Left cardiac atrium (tissue), 4 donors: ENCODE measurements around the gene SCAP. TPM values are rescaled to one million over a fixed set of nuclear protein-coding genes. Genes with fewer than 3 reads are reported as not detected.

ENCODE experiments used
- ATAC-seq, 2 donors: fragments of 200-7000 bp; cut with Tn5 transposase; one replicate each; pipeline ENCODE4 v1.9.1; 2020; ENCODE audit warnings: mild to moderate bottlenecking in 2 of 2, moderate library complexity in 2 of 2
- DNase-seq: peaks from one replicate; pipeline ENCODE4 v3.0.0-alpha.2; 2020
- intact Hi-C, 2 donors: fragments of 100-400 bp; cut with DNase I; formaldehyde crosslinking; loops; one replicate each; pipeline versions ENCODE4 v1.14.1 to v1.15.1; 2022 to 2023
- total RNA-seq, 2 donors: library from RNA; stranded (reverse); fragmentation: NEBNext Ultra II Directional; extraction: Animal tissue kit (Norgen Biotek cat#: 25700); gene quantifications; one replicate each; pipeline ENCODE4 v1.2.1, GENCODE V29; 2021
- donor health status: DM: no; HTN: yes; CAD: no.
- donor health status: DM: no; HTN: yes; CAD: no; lungs with severe emphysema.
- donor health status: DM: yes; HTN: yes; CAD: no.
- donor health status: Dilated cardiomyopathy.

Gene SCAP
- total RNA-seq, 2 donors from 2014 or later: 41.5 to 49.1 TPM

DNA sequence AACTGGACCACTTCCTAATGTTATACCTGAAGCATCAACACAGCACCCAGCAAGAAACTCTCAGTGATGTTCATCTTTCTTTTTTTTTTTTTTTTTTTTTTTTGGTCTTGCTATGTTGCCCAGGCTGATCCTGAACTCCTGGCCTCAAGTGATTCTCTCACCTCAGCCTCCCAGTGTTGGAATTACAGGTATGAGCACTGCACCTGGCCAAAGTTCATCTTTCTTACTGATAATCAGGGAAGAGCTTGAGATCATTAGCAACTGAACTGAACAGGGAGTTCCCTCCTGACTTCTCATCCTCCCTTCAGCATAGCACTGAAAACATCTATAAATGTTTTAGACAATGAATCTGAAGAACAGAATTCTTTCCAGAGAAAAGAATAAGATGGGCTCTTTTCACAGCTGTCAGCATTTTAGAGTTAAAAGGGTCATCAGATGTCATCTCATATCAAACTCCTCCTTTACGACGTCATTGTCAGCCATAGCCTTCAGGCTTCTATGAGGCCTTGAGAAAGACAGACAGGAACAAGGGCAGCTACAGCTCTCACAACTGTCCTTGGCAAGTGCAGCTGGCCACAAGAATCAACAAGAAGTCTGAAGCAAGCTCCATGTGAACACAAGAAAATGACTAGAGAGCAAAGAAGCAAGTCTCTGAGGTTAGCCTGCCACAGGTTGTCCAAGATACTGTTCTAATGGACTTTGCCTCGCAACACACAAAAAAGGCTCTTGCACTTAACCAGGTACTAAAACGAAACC lies 33.8 kb downstream of the SCAP start:
- DNase-seq: no peak
- no peak for ATAC-seq
- intact Hi-C loops: no loop called here

DNA sequence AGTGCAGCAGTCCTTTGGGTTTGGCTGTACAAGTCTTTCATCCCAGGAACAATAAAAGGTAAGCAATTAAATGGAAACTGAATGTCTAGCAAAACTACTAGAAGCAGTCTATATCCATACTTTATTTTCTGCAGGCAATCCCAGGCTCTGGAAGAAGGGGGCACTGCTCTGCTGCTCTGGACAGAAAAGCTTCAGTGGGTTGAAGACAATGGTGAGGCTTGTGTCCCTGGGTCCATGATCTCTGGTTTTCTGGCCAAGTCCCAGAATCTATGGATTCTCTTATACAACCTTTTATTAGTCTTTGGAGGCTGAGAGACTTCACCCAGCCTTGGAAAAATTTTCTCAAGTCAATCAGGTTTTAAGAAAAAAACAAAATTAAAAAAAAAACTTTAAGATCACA lies 35.6 kb downstream of the SCAP start:
- intact Hi-C loops: no loop called here
- ATAC-seq: no peak
- no peak for DNase-seq

DNA sequence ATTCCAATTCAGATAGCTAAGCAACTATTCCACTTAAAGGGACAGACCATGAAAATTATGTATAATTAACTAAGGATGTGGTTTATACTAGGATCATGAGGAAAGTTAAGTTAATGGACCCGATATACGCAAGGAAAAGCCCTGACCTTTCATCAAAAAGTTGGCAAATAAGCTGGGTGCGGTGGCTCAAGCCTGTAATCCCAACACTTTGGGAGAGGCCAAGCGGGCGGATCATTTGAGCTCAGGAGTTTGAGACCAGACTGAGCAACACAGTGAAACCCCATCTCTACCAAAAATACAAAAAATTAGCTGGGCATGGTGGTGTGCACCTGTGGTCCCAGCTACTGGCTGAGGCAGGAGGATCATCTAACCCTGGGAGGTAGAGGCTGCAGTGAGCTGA lies 39.6 kb downstream of the SCAP start:
- ATAC-seq (no peak), DNase-seq (no peak)
- intact Hi-C loops: no loop called here

DNA sequence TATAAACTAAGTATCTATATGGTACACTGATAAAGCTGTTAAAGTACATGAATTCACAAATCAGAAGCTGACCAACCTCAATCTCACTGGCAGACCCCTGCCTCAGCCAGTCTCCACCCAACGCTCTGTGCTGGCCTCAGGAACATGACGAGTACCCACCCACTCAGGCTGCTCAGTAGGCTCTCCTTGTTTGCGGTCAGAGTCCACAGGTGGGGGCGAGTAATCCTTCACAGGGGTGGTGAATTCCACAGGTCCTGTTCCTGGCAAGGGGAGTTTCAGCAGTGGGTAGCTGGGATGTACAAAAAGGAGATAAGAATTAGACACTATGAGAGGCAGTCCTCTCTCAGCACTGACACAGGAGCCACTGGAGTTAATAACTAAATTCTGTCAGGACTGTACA lies 40.9 kb downstream of the SCAP start:
- no peak for ATAC-seq
- DNase-seq: no peak
- intact Hi-C loops: no loop called here

DNA sequence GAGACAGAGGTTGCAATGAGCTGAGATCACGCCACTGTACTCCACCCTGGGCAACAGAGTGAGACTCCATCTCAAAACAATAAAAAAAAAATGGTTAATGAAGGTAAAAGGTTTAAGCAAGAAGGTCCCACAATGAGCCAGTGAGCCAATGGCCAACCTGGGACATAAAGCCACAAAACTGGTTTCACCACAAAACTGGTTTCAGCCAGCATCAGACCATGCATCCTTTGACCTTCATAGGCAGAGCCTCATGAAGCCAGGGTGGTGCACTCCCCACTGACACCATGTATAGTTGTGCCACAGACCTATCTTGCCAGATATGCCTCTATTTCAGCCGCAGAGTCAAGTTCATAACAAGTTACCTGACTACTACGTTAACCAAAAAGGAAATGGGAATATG lies 41.9 kb downstream of the SCAP start:
- ATAC-seq: no peak
- no peak for DNase-seq
- intact Hi-C loops: no loop called here

DNA sequence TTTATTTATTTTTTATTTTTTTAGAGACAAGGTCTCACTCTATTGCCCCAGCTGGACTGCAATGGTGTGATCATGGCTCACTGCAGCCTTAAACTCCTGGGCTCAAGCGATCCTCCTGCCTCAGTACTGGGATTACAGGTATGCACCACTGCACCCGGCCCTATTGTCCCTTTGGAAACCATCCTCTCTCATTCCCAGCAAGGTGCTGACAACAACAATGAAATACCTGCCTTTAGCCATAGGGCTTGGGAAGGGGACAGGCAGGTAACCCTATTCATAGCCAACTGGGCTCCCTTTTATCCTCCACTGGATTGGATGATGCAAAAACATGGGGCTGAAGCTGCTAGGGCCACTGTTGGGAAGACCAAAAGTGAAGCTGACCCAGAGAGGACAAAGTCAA lies 43.1 kb downstream of the SCAP start:
- no peak for DNase-seq
- intact Hi-C loops: no loop called here
- no peak for ATAC-seq

DNA sequence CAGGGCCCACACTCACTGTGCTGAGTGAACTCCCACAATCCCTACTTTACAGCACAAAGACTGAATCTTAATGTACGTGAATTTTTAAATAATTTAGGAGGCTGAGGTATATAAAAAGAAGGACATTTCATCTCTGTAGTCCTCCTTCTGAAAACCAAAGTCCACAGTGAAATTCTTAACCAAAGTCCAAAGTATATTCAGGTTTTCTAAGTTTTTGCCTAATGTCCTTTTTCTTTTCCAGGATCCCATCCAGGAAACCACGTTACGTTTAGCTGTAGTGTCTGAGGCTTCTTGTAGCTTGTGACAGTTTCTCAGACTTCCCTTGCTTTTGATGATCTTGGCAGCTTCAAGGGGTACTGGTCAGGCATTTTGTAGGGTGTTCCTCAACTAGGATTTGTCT lies 44.5 kb downstream of the SCAP start:
- intact Hi-C loops: no loop called here
- no peak for ATAC-seq
- DNase-seq: no peak

DNA sequence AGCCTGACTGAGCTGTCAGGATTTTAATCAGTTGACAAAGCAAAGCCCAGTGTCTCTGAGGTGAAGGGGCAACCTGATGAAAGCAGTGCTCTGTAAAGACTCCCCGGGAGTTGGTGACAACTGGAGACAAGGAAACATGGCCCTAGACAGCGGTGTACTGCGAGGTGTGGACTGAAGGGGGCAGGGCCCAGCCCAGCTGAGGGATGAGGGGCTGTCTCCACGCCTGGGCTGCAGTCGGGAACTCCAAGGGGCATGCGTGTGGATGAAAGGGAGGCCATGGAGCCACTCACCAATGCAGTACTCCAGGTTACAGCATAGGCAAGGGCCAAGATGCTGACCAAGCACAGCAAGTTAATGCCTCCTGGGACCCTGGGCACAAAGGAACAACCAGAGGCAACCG lies 45.1 kb downstream of the SCAP start:
- intact Hi-C loops: no loop called here
- ATAC-seq (no peak), DNase-seq (no peak)

DNA sequence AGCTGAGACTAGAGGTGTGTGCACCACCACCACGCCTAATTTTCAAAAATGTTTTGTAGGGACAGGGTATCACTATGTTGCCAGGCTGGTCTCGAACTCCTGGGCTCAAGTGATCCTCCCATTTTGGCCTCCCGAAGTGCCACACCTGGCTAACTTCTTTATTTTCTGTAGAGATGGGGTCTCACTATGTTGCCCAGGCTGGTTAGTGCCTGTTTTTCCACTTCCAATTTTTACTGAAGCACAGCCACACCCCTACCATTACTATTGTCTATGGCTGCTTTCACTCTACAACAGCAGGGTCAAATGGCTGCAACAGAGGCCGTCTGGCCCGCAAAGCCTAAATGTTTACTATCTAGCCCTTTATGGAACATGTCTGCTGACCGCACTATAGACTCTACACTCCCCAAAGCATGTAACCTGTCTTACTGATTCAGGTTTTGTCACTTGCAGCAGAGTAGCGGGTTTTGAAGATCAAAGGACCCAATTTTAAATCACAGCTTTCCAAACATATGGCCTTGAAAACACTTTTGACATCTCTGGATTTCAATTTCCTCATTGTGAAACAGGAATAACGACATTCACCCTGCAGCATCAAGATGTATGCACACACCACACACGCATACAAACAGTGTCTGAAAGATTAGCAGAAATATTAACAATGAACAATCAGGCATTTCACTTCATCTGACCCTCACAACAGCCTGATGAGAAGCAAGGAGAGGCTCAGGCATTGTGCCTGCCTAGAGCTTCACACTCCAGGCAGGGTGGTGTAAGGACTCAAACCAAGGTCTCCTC lies 46.1 kb downstream of the SCAP start:
- ATAC-seq: no peak
- no peak for DNase-seq
- intact Hi-C loops: no loop called here

DNA sequence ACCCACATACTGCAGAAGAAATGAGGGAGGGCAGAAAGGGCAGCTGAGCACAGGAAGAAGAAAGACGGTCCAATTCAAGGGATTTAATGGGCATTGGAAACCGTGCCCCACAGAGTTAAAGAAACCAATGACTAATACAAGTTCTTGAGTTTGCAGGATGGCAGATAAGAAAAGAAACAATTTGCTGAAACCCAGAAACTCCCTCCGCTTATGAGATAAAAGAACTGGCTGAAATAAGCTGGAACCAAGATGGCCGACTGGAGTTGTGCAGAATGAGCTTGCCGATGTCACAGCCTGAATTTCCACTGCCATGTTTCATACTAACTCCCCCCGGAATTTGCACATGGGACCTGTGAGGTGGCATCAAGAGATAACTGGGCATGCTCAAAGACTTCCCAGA lies 47.1 kb downstream of the SCAP start:
- no peak for DNase-seq
- intact Hi-C loops: no loop called here
- ATAC-seq: no peak

DNA sequence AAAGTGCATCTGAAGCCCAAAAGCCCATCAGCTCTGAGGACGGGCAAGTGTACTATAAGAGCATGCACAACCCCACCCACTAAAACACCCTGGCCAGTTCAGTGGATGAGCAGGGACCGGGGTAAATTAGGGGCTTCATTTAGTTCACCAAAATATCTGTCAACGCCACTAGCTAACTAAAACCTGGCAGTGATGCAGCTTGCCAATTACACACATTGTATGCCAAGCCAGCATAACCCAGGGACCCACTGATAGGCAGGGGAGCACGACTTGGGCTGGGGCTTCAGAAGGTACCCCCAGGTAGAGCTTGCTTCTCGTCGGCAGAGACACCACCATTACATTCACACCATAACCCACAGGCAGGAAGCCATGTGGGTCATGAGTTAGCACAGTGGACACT lies 47.9 kb downstream of the SCAP start:
- no peak for ATAC-seq
- intact Hi-C loops: no loop called here

DNA sequence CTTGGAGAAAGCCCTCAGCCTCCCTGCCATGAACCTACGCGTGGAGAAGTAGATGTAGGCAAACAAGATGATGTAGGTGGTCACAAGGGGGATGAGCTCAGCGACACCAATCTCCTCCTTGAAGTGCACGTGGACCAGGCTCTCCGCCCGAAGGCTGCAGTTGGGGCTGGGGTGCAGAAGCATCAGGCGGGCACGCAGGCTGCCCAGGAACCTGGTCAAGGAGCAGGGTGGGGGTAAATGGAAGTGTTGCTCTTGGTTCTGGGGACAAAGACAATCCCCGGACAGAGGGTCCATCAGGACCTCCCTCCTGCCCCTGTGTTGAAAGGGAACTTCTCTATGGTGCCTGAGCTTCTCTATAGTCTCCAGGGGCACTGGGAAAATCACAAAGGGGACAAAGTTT lies 49.8 kb downstream of the SCAP start:
- intact Hi-C loops: no loop called here
- DNase-seq (no peak), ATAC-seq (no peak)

More for the DNA sequence above, 47.9 kb downstream of the SCAP start:
- no peak for DNase-seq

DNA sequence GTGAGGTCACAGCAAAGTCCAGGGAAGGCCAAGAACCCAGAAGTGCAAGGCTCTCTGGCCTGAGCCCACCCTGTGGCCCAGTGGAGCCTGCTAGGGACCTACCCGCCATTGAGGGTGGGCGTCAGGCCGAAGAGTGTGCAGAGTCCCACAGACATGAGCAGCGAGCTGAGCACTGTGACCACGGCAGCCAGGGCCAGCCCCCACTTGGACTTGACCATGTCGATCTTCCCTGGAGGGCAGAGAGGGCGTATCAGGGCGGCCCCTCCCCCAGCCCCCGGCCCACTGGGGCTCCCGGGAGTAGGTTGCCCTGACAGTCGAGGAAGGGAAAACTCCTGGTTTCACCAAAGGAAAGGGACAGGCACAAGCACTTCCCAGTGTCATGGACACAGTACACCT lies 50.4 kb downstream of the SCAP start:
- intact Hi-C loops: no loop called here
- no peak for ATAC-seq
- peak; percentile 15 for DNase-seq

DNA sequence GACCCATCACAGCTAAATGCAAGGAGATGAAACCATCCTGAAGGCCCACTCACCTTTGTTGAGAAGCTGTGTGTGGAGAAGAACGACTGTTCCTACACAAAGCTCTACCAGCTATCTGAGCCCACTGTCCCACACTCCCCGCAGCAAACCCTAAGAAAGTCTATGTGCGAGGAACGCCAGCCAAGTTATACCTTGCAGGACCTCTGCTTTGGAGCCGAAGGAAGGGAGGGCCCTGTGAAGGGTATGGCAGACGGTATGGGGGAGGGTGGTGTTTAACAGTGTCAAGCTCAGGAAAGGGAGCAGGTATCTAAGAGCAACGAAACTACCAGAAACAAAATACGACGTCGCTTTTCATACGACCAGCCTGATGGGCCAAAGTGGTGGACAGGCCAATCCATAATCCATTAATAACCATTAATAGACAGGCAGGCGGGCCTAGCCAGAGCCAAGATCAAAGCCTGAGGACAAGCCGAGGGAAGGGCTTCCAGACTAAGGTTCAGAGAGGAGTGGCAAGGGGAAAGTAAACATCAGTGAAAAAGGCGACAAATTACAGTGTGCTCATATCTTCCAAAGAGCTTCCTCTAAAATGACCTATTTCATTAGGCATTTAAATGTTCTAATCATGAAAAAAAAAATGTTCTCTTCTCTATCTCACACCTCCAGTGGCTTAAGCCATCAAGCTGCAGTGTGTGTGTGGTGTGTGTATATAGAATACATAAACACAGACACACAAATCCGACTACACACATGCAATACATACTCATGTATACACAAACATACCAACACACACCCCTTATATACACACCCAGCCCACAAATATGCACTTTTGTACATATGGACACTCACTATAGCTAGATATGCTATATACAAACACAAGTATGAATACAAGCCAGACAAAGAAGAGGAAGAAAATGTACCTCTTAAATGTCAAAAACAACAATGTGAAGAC lies 51.0 kb downstream of the SCAP start:
- ATAC-seq (no peak), DNase-seq (no peak)
- intact Hi-C loops: loop anchor here in 1 of 2 donors (5.0 kb wide), 1 partner anchor 53 kb away; the partner anchor contains the start of gene SCAP

DNA sequence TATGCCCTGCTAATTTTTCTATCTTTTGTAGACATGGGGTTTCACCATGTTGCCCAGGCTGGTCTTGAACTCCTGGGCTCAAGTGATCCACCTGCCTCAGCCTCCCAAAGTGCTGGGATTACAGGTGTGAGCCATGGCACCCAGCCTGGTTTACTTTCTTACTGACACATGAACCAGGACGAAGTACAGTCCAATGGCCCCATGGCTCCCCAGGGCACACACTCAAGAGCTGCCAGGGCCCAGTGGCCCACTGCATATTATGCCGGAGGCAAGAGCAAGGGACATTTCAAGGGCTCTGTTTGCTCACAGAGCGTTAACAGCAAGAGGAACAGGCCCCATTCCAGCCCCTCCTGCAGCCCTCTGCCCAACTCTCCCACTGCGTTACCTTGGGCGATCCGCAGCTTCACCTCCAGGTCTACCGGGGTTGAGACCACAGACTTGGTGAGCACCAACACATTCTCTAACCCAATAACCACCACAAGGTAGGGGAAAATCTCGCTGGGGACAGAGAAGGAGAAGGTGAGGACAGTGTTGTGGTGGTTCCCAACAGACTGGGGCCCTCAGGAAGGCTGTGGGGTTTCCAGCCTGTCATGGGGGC lies 52.1 kb downstream of the SCAP start:
- intact Hi-C loops: loop anchor here in 1 of 2 donors (5.0 kb wide), 1 partner anchor 54 kb away; the partner anchor contains the start of gene SCAP
- DNase-seq (no peak), ATAC-seq (no peak)

DNA sequence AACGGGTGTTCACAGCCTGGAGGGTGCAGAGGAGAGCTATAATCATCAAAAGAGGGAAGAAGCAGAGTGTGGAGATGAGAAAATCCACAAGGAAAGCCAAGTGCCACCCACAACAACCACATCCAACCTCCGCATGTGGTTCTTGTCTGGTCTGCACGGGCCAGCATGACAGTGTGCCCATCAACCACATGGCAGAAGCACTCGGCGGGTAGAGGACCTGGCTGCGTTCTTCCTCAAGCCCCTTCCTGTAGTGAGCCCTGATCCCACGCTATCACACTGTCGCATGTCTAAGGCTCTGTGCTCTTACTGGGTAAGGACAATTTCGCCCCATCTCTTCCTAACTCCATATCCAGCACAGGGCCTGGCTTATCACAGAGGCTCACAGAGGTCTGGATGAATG lies 53.0 kb downstream of the SCAP start:
- intact Hi-C loops: loop anchor here in 1 of 2 donors (5.0 kb wide), 1 partner anchor 55 kb away; the partner anchor contains the start of gene SCAP
- DNase-seq (no peak), ATAC-seq (no peak)

DNA sequence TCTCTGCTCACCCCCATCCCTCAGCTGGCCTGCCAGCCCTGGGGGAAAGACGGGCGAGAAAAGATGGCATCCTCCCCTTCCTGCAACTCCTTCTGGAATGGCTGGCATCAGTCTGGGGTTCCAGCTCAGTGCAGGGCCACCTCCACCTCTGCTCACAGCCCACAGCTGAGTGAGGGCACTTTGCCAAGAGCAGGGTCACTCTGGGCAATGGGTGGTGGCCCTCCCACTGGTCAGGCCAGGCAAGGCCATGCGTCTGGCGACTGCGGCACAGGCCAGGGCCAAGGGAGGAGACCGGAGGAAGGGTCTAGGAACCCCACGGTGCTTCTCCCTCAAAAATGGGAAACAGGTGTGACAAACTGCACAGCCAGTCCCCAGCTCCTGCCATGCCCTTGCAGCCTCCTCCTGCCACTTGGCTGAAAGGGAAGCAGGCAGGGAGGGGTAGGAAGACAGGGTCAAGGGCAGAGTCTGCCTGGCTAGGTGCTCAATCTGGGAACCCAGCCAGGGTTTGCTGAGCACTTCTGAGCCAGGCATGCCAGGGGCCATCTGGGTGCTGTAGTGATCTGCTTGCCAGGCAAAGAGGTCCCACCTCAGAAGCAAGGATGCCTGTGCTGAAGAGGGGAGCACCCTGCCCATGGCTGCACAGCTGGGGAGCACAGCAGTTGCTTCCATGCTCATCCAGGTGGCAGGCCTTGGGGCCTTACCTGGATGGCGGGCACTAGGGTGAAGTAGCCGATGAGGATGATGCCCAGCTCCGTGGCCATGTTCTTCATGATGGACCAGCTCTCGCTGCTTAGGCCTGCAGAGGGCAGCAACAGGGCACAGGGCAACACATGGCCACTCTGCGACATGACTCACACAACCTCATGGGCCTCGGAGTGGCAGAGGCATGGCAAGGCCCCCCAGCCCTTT lies 53.7 kb downstream of the SCAP start:
- no peak for DNase-seq
- peak; percentile 18 to 44 for ATAC-seq
- intact Hi-C loops: loop anchor here (2.0 to 5.0 kb wide), 2 partner anchors 53 to 55 kb away; partner anchors contain the start of gene SCAP (in 2 of the 2)
